Measurements from ENCODE around the gene PNPLA6.

- TF ChIP-seq HDAC6 (IDR thresholded peaks at IDR 0.05; ENCODE audit: low read depth, low read length): no peak
- TF ChIP-seq ATF4 (CRISPR knock-in tag; IDR thresholded peaks at IDR 0.05): no peak
- no peak for TF ChIP-seq ZNF761 (CRISPR knock-in tag; conservative IDR thresholded peaks at IDR 0.05)
- TF ChIP-seq ATF7 (IDR thresholded peaks at IDR 0.05): no peak
- TF ChIP-seq ATF7 (CRISPR knock-in tag; IDR thresholded peaks at IDR 0.05): no peak
- no peak for TF ChIP-seq NR2C2 (CRISPR knock-in tag; IDR thresholded peaks at IDR 0.05; ENCODE audit: borderline replicate concordance)
- TF ChIP-seq EP300 (IDR thresholded peaks at IDR 0.05; ENCODE audit: low read depth in 2 of 2, low read length in 2 of 2): no peak
- no peak for TF ChIP-seq EP300 (CRISPR knock-in tag; IDR thresholded peaks at IDR 0.05; ENCODE audit: borderline replicate concordance)
- no peak for TF ChIP-seq JUND (CRISPR knock-in tag; IDR thresholded peaks at IDR 0.05)
- TF ChIP-seq YY1 (IDR thresholded peaks at IDR 0.05; ENCODE audit: insufficient read depth, insufficient replicate concordance, low read depth, low read length): no peak
- no peak for TF ChIP-seq MAFK (conservative IDR thresholded peaks at IDR 0.05 in 1 of 2, IDR thresholded peaks at IDR 0.05 in 1 of 2; ENCODE audit: low read length in 2 of 2)
- TF ChIP-seq, protein P1, sequence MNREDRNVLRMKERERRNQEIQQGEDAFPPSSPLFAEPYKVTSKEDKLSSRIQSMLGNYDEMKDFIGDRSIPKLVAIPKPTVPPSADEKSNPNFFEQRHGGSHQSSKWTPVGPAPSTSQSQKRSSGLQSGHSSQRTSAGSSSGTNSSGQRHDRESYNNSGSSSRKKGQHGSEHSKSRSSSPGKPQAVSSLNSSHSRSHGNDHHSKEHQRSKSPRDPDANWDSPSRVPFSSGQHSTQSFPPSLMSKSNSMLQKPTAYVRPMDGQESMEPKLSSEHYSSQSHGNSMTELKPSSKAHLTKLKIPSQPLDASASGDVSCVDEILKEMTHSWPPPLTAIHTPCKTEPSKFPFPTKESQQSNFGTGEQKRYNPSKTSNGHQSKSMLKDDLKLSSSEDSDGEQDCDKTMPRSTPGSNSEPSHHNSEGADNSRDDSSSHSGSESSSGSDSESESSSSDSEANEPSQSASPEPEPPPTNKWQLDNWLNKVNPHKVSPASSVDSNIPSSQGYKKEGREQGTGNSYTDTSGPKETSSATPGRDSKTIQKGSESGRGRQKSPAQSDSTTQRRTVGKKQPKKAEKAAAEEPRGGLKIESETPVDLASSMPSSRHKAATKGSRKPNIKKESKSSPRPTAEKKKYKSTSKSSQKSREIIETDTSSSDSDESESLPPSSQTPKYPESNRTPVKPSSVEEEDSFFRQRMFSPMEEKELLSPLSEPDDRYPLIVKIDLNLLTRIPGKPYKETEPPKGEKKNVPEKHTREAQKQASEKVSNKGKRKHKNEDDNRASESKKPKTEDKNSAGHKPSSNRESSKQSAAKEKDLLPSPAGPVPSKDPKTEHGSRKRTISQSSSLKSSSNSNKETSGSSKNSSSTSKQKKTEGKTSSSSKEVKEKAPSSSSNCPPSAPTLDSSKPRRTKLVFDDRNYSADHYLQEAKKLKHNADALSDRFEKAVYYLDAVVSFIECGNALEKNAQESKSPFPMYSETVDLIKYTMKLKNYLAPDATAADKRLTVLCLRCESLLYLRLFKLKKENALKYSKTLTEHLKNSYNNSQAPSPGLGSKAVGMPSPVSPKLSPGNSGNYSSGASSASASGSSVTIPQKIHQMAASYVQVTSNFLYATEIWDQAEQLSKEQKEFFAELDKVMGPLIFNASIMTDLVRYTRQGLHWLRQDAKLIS (CRISPR knock-in tag; IDR thresholded peaks at IDR 0.05): no peak
- no peak for TF ChIP-seq ZBTB8A (CRISPR knock-in tag; IDR thresholded peaks at IDR 0.05; ENCODE audit: borderline replicate concordance, low read depth)
- TF ChIP-seq EZH2 (conservative IDR thresholded peaks at IDR 0.05; ENCODE audit: low read depth, low read length): no peak
- TF ChIP-seq, protein P2, sequence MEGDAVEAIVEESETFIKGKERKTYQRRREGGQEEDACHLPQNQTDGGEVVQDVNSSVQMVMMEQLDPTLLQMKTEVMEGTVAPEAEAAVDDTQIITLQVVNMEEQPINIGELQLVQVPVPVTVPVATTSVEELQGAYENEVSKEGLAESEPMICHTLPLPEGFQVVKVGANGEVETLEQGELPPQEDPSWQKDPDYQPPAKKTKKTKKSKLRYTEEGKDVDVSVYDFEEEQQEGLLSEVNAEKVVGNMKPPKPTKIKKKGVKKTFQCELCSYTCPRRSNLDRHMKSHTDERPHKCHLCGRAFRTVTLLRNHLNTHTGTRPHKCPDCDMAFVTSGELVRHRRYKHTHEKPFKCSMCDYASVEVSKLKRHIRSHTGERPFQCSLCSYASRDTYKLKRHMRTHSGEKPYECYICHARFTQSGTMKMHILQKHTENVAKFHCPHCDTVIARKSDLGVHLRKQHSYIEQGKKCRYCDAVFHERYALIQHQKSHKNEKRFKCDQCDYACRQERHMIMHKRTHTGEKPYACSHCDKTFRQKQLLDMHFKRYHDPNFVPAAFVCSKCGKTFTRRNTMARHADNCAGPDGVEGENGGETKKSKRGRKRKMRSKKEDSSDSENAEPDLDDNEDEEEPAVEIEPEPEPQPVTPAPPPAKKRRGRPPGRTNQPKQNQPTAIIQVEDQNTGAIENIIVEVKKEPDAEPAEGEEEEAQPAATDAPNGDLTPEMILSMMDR (CRISPR knock-in tag; IDR thresholded peaks at IDR 0.05): no peak
These were observed 11.6 kb downstream of the PNPLA6 start for GRCh38 chr19:7547159-7547558.

Measured in HepG2 (cell line).